T-helper 1 cell treated with Interleukin-12 subunit alpha and Interleukin-12 subunit beta and Interleukin-4 antibody, amounts not matched to agents 30 μg/mL and 1 μg/mL, for 36 hours (primary cell): ENCODE results near the gene EEF1A2.
"Not testable (repeated sequence)": the region's sequence is repeated elsewhere in the genome, so short reads cannot be mapped to it uniquely, and the experiment has no call there.

Experiments used
- H3K27ac Mint-ChIP-seq: one replicate; pipeline ENCODE4 v1.8.0; 2021; ENCODE audit warnings: mild to moderate bottlenecking, mixed read lengths
- H3K27me3 Mint-ChIP-seq: one replicate; pipeline ENCODE4 v1.8.0; 2021; ENCODE audit warnings: low read depth, mixed read lengths
- H3K36me3 Mint-ChIP-seq: one replicate; pipeline ENCODE4 v1.8.0; 2021; ENCODE audit warnings: low read depth, mixed read lengths
- H3K4me1 Mint-ChIP-seq: one replicate; pipeline ENCODE4 v1.8.0; 2021; ENCODE audit warnings: low read depth, mixed read lengths
- H3K4me3 Mint-ChIP-seq: one replicate; pipeline ENCODE4 v1.8.0; 2021; ENCODE audit warnings: mild to moderate bottlenecking, moderate library complexity, mixed read lengths
- H3K9me3 Mint-ChIP-seq: one replicate; pipeline ENCODE4 v1.8.0; 2021; ENCODE audit warnings: mixed read lengths

EEF1A2 gene

GRCh38 chr20:63519668-63520503 lies 21.0 kb upstream of the EEF1A2 start:
- no peaks in the 10 kb centered on the region for H3K9me3 Mint-ChIP-seq
- H3K27ac Mint-ChIP-seq: peak overlapping the region; percentile 20
- peaks cover 14% of the 10 kb centered on the region for H3K36me3 Mint-ChIP-seq
- peaks cover 12% of the 10 kb centered on the region for H3K27me3 Mint-ChIP-seq
- peak overlapping the region; percentile 79 for H3K4me3 Mint-ChIP-seq
- H3K4me1 Mint-ChIP-seq: peaks cover 9% of the 10 kb centered on the region

GRCh38 chr20:63518946-63519667 lies 20.2 kb upstream of the EEF1A2 start:
- Mint-ChIP-seq H3K9me3 (peaks cover 4% of the 10 kb centered on the region), H3K27me3 (peaks cover 17% of the 10 kb centered on the region), H3K4me3 (peak overlapping the region; percentile 79), H3K4me1 (peaks cover 9% of the 10 kb centered on the region), H3K36me3 (peaks cover 12% of the 10 kb centered on the region), H3K27ac (peak overlapping the region; percentile 20)

- no peak overlapping the region for H3K4me3 Mint-ChIP-seq
- peaks cover 7% of the 10 kb centered on the region for H3K36me3 Mint-ChIP-seq
- H3K27ac Mint-ChIP-seq: no peak overlapping the region
- peaks cover 4% of the 10 kb centered on the region for H3K9me3 Mint-ChIP-seq
- peaks cover 20% of the 10 kb centered on the region for H3K27me3 Mint-ChIP-seq
- peaks cover 7% of the 10 kb centered on the region for H3K4me1 Mint-ChIP-seq
These were observed 19.5 kb upstream of the EEF1A2 start for GRCh38 chr20:63518351-63518861.

GRCh38 chr20:63517376-63518309 lies 18.8 kb upstream of the EEF1A2 start:
- H3K36me3 Mint-ChIP-seq: peaks cover 4% of the 10 kb centered on the region
- peaks cover 6% of the 10 kb centered on the region for H3K4me1 Mint-ChIP-seq
- H3K27ac Mint-ChIP-seq: peak overlapping the region; percentile 50
- peaks cover 4% of the 10 kb centered on the region for H3K9me3 Mint-ChIP-seq
- peaks cover 28% of the 10 kb centered on the region for H3K27me3 Mint-ChIP-seq
- H3K4me3 Mint-ChIP-seq: peak overlapping the region; percentile 57

GRCh38 chr20:63514520-63514919 lies 15.6 kb upstream of the EEF1A2 start:
- H3K27ac Mint-ChIP-seq, H3K36me3 Mint-ChIP-seq, H3K4me1 Mint-ChIP-seq, H3K9me3 Mint-ChIP-seq, H3K4me3 Mint-ChIP-seq: not testable (repeated sequence)
- H3K27me3 Mint-ChIP-seq: peaks cover 43% of the 10 kb centered on the region

GRCh38 chr20:63513207-63513606 lies 14.3 kb upstream of the EEF1A2 start:
- Mint-ChIP-seq H3K36me3 (no peaks in the 10 kb centered on the region), H3K4me1 (no peaks in the 10 kb centered on the region), H3K4me3 (no peak overlapping the region), H3K9me3 (peaks cover 4% of the 10 kb centered on the region), H3K27ac (no peak overlapping the region), H3K27me3 (peaks cover 48% of the 10 kb centered on the region)

- peaks cover 37% of the 10 kb centered on the region for H3K27me3 Mint-ChIP-seq
- H3K9me3 Mint-ChIP-seq: peaks cover 9% of the 10 kb centered on the region
- H3K4me1 Mint-ChIP-seq: no peaks in the 10 kb centered on the region
- no peak overlapping the region for H3K27ac Mint-ChIP-seq
- no peaks in the 10 kb centered on the region for H3K36me3 Mint-ChIP-seq
- no peak overlapping the region for H3K4me3 Mint-ChIP-seq
These were observed 10.2 kb upstream of the EEF1A2 start for GRCh38 chr20:63509088-63509564.

- Mint-ChIP-seq H3K27ac (no peak overlapping the region), H3K9me3 (peaks cover 11% of the 10 kb centered on the region), H3K4me3 (no peak overlapping the region), H3K4me1 (no peaks in the 10 kb centered on the region), H3K27me3 (peaks cover 32% of the 10 kb centered on the region), H3K36me3 (no peaks in the 10 kb centered on the region)
These were observed 9.3 kb upstream of the EEF1A2 start for GRCh38 chr20:63508072-63508768.

GRCh38 chr20:63507083-63507743 lies 8.3 kb upstream of the EEF1A2 start:
- Mint-ChIP-seq H3K36me3 (no peaks in the 10 kb centered on the region), H3K4me3 (no peak overlapping the region), H3K27me3 (peaks cover 24% of the 10 kb centered on the region), H3K9me3 (peaks cover 11% of the 10 kb centered on the region), H3K27ac (no peak overlapping the region), H3K4me1 (no peaks in the 10 kb centered on the region)

GRCh38 chr20:63505723-63506122 lies 6.8 kb upstream of the EEF1A2 start:
- Mint-ChIP-seq H3K36me3 (no peaks in the 10 kb centered on the region), H3K27me3 (peaks cover 27% of the 10 kb centered on the region)

GRCh38 chr20:63505281-63505680 lies 6.4 kb upstream of the EEF1A2 start:
- peaks cover 25% of the 10 kb centered on the region for H3K27me3 Mint-ChIP-seq
- H3K9me3 Mint-ChIP-seq: peaks cover 11% of the 10 kb centered on the region
- no peak overlapping the region for H3K27ac Mint-ChIP-seq
- no peak overlapping the region for H3K4me3 Mint-ChIP-seq
- H3K36me3 Mint-ChIP-seq: no peaks in the 10 kb centered on the region
- H3K4me1 Mint-ChIP-seq: no peaks in the 10 kb centered on the region

More at GRCh38 chr20:63505723-63506122, 6.8 kb upstream of the EEF1A2 start:
- H3K4me1 Mint-ChIP-seq: no peaks in the 10 kb centered on the region
- no peak overlapping the region for H3K27ac Mint-ChIP-seq
- peaks cover 11% of the 10 kb centered on the region for H3K9me3 Mint-ChIP-seq
- no peak overlapping the region for H3K4me3 Mint-ChIP-seq

GRCh38 chr20:63504642-63505041 lies 5.8 kb upstream of the EEF1A2 start:
- Mint-ChIP-seq H3K9me3 (peaks cover 11% of the 10 kb centered on the region), H3K27ac (no peak overlapping the region), H3K4me1 (no peaks in the 10 kb centered on the region)

GRCh38 chr20:63503524-63503923 lies 4.6 kb upstream of the EEF1A2 start:
- no peaks in the 10 kb centered on the region for H3K36me3 Mint-ChIP-seq

More at GRCh38 chr20:63504642-63505041, 5.8 kb upstream of the EEF1A2 start:
- Mint-ChIP-seq H3K4me3 (no peak overlapping the region), H3K27me3 (peaks cover 24% of the 10 kb centered on the region), H3K36me3 (no peaks in the 10 kb centered on the region)

More at GRCh38 chr20:63503524-63503923, 4.6 kb upstream of the EEF1A2 start:
- Mint-ChIP-seq H3K27ac (no peak overlapping the region), H3K9me3 (peaks cover 11% of the 10 kb centered on the region), H3K4me1 (no peaks in the 10 kb centered on the region), H3K4me3 (no peak overlapping the region), H3K27me3 (peaks cover 20% of the 10 kb centered on the region)
